ENCODE measurements around the gene PAXX.
A peak's percentile ranks its signal among the peaks of the same experiment; 100 is the strongest.
"Not testable (repeated sequence)": the region's sequence is repeated elsewhere in the genome, so short reads cannot be mapped to it uniquely, and the experiment has no call there.

PAXX gene

GRCh38 chr9:137019891-137020683 lies 27.9 kb downstream of the PAXX start:
- DNase-seq: no peak

- DNase-seq: no peak
Observed at GRCh38 chr9:137020771-137021567, 28.7 kb downstream of the PAXX start.

DNA sequence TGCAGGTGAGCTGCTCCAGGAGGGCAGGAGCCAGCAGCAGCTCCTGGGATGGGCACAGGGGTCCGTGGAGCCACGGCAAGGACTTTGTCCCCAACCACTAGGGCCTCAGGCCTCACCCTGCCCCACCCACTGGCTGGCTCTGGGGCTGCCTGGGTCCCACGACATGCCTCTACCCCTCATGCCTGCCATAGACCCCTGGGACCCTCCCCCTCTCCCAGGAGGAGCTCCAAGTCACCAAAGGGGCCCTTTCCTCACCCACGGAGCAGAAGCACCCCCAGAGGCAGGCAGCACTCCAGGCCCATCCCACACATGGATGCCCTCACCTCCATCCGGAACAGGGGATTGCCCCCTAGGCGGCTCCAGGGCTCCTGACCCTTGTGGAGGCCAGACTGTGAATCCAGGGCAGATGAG lies 29.4 kb downstream of the PAXX start:
- no peak for DNase-seq

GRCh38 chr9:137021979-137022661 lies 29.9 kb downstream of the PAXX start:
- DNase-seq: peak; percentile 20

GRCh38 chr9:137022662-137023008 lies 30.4 kb downstream of the PAXX start:
- no peak for DNase-seq

- DNase-seq: no peak
Observed at GRCh38 chr9:137023157-137023556, 30.9 kb downstream of the PAXX start.

DNA sequence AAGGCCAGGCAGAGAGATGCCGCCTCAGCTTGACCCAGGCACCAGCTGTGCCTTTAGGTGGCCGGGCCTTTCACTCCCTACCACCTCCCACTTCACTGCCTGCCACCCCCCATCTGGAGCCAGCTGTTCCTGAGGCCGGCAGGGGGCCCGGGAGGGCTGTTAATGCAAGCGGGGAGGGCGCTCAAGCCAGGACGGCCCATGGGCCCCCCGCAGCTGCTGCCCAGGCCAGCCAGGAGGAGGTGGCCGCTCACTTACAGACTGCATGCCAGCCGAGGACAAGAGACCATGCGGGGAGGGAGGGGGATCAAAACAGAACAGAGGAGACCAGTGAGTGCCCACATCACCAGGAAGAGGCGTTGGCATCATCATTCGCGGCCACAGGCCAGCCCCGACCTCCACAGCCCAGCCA lies 31.4 kb downstream of the PAXX start:
- no peak for DNase-seq

- no peak for DNase-seq
Observed at GRCh38 chr9:137025517-137025966, 33.3 kb downstream of the PAXX start.

GRCh38 chr9:137026384-137026783 lies 34.2 kb downstream of the PAXX start:
- no peak for DNase-seq

DNA sequence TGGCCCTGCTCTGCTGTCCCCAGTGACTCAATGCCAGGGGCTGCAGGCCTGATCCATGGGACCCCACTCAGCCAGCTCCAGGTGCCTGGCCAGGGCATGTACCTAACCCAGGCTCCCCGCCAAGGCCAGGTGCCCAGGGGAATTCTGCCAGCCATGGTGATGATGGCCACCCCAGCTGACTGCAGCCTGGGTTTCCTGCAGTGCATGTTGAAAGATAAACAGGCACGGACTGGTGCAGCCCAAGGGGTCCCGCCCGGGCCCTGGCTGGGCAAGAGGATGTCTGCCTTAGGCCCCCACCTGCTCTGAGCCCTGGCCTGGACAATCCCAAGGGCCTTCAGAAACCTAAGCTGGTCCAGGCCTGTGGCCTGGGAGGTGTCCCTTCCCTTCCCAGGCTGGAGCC lies 34.6 kb downstream of the PAXX start:
- no peak for DNase-seq

- DNase-seq: no peak
Observed at GRCh38 chr9:137027369-137028262, 35.4 kb downstream of the PAXX start, which contains the start of gene ABCA2. Gene ABCA2, minus strand, starts transcription at chr9:137028237. Its CDS starts 97 bp downstream, at chr9:137028140.

DNA sequence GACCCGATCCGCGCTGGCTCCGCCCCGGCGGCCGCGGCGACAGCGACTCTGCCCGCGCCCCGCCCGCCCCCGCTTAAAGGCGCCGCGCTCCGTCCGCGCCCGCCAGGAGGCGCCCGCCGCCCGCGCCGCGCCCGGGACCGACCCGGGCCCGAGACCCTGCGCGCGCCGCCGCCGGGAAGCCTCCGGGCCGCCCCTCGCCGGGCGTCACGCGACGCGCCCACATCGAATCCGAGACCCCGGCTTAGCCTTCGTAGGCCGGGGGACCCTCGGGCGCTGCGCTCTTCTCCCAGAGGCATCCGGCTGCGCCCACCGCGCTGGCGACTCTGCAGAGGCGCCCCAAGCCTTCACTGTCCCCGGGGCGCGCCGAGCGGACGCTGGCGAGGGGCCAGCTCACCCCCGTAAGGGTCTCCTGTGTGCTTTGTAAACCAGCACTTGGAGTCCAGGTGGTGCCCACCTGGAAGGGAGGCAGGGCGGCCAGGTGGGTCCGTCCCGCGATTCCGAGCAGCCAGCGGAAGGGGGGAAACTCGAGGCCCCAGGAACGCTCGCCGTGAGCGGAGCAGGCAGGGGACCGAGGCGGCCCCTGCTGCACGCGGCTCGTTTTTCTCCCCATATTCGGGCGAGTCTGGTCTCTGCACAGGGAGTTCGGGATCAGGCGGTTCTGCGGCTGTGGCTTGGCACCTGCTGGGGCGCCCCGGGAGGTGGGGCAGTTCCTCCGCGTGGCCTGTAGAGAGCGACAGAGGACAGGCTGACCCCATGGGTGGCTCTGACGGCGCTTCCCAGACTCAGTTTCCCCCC lies 36.2 kb downstream of the PAXX start:
- DNase-seq: peak; percentile 34

DNA sequence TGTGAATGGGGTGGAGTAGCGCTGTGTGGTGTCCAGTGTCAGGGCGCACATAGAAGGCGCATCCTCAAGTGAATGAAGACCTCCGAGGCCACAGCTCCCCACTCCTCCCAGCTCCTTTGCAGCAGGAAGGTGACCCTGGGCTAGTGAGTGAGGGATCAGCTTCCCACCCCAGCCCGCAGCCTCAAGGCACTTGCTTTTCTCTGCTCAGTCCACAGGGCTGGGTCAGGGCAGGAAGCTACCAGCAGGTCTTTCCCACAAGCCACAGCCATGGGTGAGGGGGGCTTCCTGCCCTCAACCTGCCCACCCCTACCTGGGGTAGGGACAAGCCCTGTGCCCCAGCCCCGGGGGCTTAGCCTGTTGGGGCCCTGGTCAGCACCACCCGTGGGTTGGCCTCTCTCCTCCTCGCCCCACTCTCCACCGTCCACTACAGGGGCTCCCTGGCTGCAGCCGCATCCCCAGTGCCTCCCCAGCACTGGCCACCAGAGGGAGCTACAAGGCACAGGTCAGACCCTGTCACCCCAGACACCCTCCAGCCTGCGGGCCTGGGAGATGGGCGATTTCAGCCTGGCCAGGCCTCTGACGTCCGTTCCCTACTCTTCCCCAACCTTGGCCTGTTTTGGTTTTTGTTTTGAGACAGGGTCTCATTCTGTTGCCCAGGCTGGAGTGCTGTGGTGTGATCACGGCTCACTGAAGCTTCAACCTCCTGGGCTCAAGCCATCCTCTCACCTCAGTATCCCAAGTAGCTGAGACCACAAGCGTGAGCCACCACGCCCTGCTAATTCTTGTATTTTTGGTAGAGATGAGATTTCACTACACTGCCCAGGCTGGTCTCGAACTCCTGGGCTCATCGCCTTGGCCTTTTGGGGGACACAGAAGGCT lies 37.1 kb downstream of the PAXX start:
- peak; percentile 25 for DNase-seq

DNA sequence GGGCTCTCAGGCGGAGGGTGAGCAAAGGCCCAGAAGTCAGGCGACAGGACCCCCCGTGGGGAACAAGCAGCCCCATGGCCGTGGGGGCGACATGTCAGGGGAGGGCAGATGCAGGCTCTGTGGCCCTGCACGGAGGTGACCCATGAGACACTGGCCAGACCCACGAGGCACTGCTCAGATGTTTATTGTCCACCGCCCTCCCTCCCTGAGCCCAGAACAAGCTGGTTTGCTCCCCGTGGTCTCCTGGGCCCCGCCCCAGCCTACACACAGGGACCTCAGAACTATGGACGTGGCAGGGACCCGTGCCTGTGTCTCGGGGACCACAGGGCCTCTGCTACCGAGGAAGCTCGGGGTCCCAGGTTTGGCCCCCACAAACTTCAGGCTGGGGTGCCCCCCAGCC lies 37.8 kb downstream of the PAXX start:
- no peak for DNase-seq

DNA sequence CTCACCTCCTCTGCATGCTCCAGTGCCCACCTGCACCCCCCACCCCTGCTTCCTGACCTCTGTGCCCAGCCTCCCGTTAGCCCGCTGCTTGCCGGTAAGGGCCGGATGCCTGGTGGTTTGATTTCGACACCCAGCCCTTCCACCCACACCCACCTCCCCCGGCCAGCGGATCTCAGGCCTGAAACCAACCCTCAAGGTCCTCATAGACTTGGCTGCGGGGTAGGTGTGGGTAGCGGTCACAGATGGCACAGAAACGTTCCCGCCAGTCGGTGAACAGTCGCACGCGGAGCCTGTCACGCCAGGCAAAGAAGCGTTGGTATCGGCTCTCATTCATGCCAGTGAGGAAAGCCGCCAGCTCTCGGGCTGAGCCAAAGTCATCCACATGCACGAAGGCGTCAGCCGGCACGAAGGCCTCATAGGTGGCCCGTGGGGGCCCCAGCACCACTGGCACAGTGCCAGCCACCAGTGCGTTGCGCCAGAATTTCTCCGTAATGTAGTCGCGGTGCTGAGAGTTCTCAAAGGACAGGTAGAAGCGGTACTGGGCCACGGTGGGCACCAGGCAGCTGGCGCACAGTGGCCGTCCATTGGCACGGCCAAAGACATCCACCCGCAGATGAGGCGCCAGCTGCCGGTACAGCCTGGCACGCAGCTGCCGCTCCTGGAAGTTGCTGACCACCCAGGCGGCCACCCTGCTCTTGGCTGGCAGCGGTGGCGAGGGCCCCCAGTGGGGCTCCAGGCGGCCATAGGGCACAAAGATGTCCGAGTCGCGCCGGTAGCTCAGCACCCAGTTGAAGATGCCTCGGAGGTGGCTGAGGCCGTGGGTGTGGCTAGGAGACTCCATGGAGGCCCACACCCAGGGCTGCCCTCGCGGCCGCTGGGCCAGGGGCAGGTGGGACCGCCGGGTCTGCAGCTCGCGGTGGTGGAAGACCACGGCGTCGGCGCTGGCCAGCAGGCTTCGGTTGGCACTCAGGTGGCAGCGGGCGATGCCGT lies 38.6 kb downstream of the PAXX start:
- DNase-seq: no peak

GRCh38 chr9:137031904-137032640 lies 39.9 kb downstream of the PAXX start, which contains the start of gene FUT7:
Gene FUT7, minus strand, starts transcription at chr9:137032088. Its CDS starts 97 bp downstream, at chr9:137031991.
- DNase-seq: no peak

GRCh38 chr9:137032858-137033257 lies 40.6 kb downstream of the PAXX start:
- DNase-seq: no peak

GRCh38 chr9:137033481-137033880 lies 41.3 kb downstream of the PAXX start:
- DNase-seq: not testable (repeated sequence)
